Ectodermal cell (in vitro differentiated cells): ENCODE results near the gene PVALEF.

Experiments
- H3K27ac ChIP-seq: 2 replicates; pipeline ENCODE4 v1.7.0; 2013; ENCODE audit warnings: mild to moderate bottlenecking, low read depth, low read length; ENCODE audit not compliant: insufficient read depth, poor library complexity, severe bottlenecking
- H3K27me3 ChIP-seq: 2 replicates; pipeline ENCODE4 v1.7.0; 2013; ENCODE audit warnings: mild to moderate bottlenecking, low read length; ENCODE audit not compliant: insufficient read depth, control insufficient read depth, poor library complexity, severe bottlenecking
- H3K36me3 ChIP-seq: one replicate; pipeline ENCODE4 v1.7.0; 2013; ENCODE audit warnings: low read length; ENCODE audit not compliant: control insufficient read depth, insufficient read depth
- H3K4me1 ChIP-seq: one replicate; pipeline ENCODE4 v1.7.0; 2013; ENCODE audit warnings: low read length; ENCODE audit not compliant: control insufficient read depth, insufficient read depth
- H3K4me3 ChIP-seq: 2 replicates; pipeline ENCODE4 v1.7.0; 2013; ENCODE audit warnings: low read depth, low read length, control low read depth; ENCODE audit not compliant: insufficient read depth
- H3K9me3 ChIP-seq: 2 replicates; pipeline ENCODE4 v1.7.0; 2013; ENCODE audit warnings: mild to moderate bottlenecking, low read length, moderate library complexity; ENCODE audit not compliant: control insufficient read depth
- WGBS, 2 experiments: methylation state at CpG; one replicate each; pipeline ENCODE4 v1.1.7; 2013; ENCODE audit warnings: missing lambda C conversion rate in 2 of 2; 5-methylcytosine and 5-hydroxymethylcytosine counted together

Gene PVALEF

GRCh38 chr17:81196505-81197408, 31.4 kb downstream of the PVALEF start:
- H3K4me1 ChIP-seq: no peaks in the 10 kb centered on the region
- 96% methylated on average over 45 of the region's 45 CpGs for WGBS, 2 experiments
- H3K4me3 ChIP-seq: no peak overlapping the region
- peaks cover 21% of the 10 kb centered on the region for H3K36me3 ChIP-seq
- no peaks in the 10 kb centered on the region for H3K27me3 ChIP-seq
- no peak overlapping the region for H3K27ac ChIP-seq
- H3K9me3 ChIP-seq: no peaks in the 10 kb centered on the region

- WGBS, 2 experiments: 90 to 92% methylated on average over 14 of the region's 14 CpGs
- Histone ChIP-seq H3K27me3 (no peaks in the 10 kb centered on the region), H3K4me1 (no peaks in the 10 kb centered on the region), H3K4me3 (no peak overlapping the region), H3K27ac (no peak overlapping the region), H3K36me3 (peaks cover 21% of the 10 kb centered on the region), H3K9me3 (no peaks in the 10 kb centered on the region)
These were observed 32.1 kb downstream of the PVALEF start for GRCh38 chr17:81197409-81197795.

- WGBS, 2 experiments: 95 to 96% methylated on average over 21 of the region's 21 CpGs
- peaks cover 21% of the 10 kb centered on the region for H3K36me3 ChIP-seq
- H3K4me3 ChIP-seq: no peak overlapping the region
- H3K9me3 ChIP-seq: no peaks in the 10 kb centered on the region
- no peak overlapping the region for H3K27ac ChIP-seq
- H3K4me1 ChIP-seq: no peaks in the 10 kb centered on the region
- H3K27me3 ChIP-seq: no peaks in the 10 kb centered on the region
These were observed 32.7 kb downstream of the PVALEF start for GRCh38 chr17:81197831-81198490.

GRCh38 chr17:81198826-81199481, 33.6 kb downstream of the PVALEF start:
- no peaks in the 10 kb centered on the region for H3K4me1 ChIP-seq
- 93 to 95% methylated on average over 22 of the region's 22 CpGs for WGBS, 2 experiments
- no peak overlapping the region for H3K4me3 ChIP-seq
- peaks cover 23% of the 10 kb centered on the region for H3K36me3 ChIP-seq
- H3K27ac ChIP-seq: no peak overlapping the region
- no peaks in the 10 kb centered on the region for H3K27me3 ChIP-seq
- H3K9me3 ChIP-seq: no peaks in the 10 kb centered on the region

GRCh38 chr17:81199482-81199830, 34.1 kb downstream of the PVALEF start:
- no peaks in the 10 kb centered on the region for H3K27me3 ChIP-seq
- H3K4me1 ChIP-seq: no peaks in the 10 kb centered on the region
- no peak overlapping the region for H3K27ac ChIP-seq
- WGBS, 2 experiments: 95 to 96% methylated on average over 18 of the region's 18 CpGs
- H3K4me3 ChIP-seq: no peak overlapping the region
- peaks cover 27% of the 10 kb centered on the region for H3K36me3 ChIP-seq
- no peaks in the 10 kb centered on the region for H3K9me3 ChIP-seq

- H3K27me3 ChIP-seq: no peaks in the 10 kb centered on the region
- peaks cover 30% of the 10 kb centered on the region for H3K36me3 ChIP-seq
- no peaks in the 10 kb centered on the region for H3K4me1 ChIP-seq
- no peak overlapping the region for H3K27ac ChIP-seq
- no peaks in the 10 kb centered on the region for H3K9me3 ChIP-seq
- no peak overlapping the region for H3K4me3 ChIP-seq
- WGBS, 2 experiments: 96 to 97% methylated on average over 18 of the region's 18 CpGs
These were observed 34.9 kb downstream of the PVALEF start for GRCh38 chr17:81200201-81200600.

GRCh38 chr17:81200695-81201580, 35.6 kb downstream of the PVALEF start:
- H3K36me3 ChIP-seq: peaks cover 30% of the 10 kb centered on the region
- H3K4me1 ChIP-seq: no peaks in the 10 kb centered on the region
- WGBS, 2 experiments: 92 to 93% methylated on average over 27 of the region's 27 CpGs
- H3K9me3 ChIP-seq: no peaks in the 10 kb centered on the region
- no peak overlapping the region for H3K27ac ChIP-seq
- no peaks in the 10 kb centered on the region for H3K27me3 ChIP-seq
- H3K4me3 ChIP-seq: no peak overlapping the region

- WGBS, 2 experiments: 93 to 94% methylated on average over 10 of the region's 10 CpGs
- H3K4me3 ChIP-seq: no peak overlapping the region
These were observed 37.0 kb downstream of the PVALEF start for GRCh38 chr17:81202318-81202717.

GRCh38 chr17:81203136-81203535, 37.8 kb downstream of the PVALEF start:
- Histone ChIP-seq H3K36me3 (peaks cover 21% of the 10 kb centered on the region), H3K9me3 (no peaks in the 10 kb centered on the region)
- 95 to 97% methylated on average over 20 of the region's 20 CpGs for WGBS, 2 experiments

More at GRCh38 chr17:81202318-81202717, 37.0 kb downstream of the PVALEF start:
- Histone ChIP-seq H3K36me3 (peaks cover 25% of the 10 kb centered on the region), H3K27me3 (no peaks in the 10 kb centered on the region), H3K27ac (no peak overlapping the region), H3K4me1 (no peaks in the 10 kb centered on the region), H3K9me3 (no peaks in the 10 kb centered on the region)

More at GRCh38 chr17:81203136-81203535, 37.8 kb downstream of the PVALEF start:
- Histone ChIP-seq H3K4me1 (no peaks in the 10 kb centered on the region), H3K4me3 (no peak overlapping the region), H3K27ac (no peak overlapping the region), H3K27me3 (no peaks in the 10 kb centered on the region)
